HepG2 (cell line): ENCODE data around the gene ARVCF. TPM values are rescaled to one million over a fixed set of nuclear protein-coding genes. Genes with fewer than 3 reads are reported as not detected.

ENCODE experiments used
- CEBPG ChIP-seq: IDR thresholded peaks from 2 replicates; pipeline ENCODE4 v1.6.1; 2016
- DDIT3 ChIP-seq: sonication (generic); formaldehyde crosslinking; IDR thresholded peaks from 2 replicates; pipeline ENCODE4 v1.4.0; 2020; ENCODE audit warnings: mild to moderate bottlenecking, missing genetic modification reagents
- HOXA5 ChIP-seq: sonication (generic); formaldehyde crosslinking; IDR thresholded peaks from 2 replicates; pipeline ENCODE4 v1.4.0; 2020; ENCODE audit warnings: missing genetic modification reagents
- LBX2 ChIP-seq: sonication (generic); formaldehyde crosslinking; IDR thresholded peaks from 2 replicates; pipeline ENCODE4 v1.5.0; 2020; ENCODE audit warnings: missing genetic modification reagents, mild to moderate bottlenecking, borderline replicate concordance
- MAF1 ChIP-seq: sonication (generic); formaldehyde crosslinking; IDR thresholded peaks from 2 replicates; pipeline ENCODE4 v1.5.0; 2020; ENCODE audit warnings: missing genetic modification reagents, borderline replicate concordance
- MZF1 ChIP-seq: sonication (generic); formaldehyde crosslinking; IDR thresholded peaks from 2 replicates; pipeline ENCODE4 v1.8.1; 2023; ENCODE audit warnings: mild to moderate bottlenecking, missing genetic modification reagents, borderline replicate concordance
- NFYC ChIP-seq: IDR thresholded peaks from 2 replicates; pipeline ENCODE4 v1.6.1; 2016; ENCODE audit warnings: missing genetic modification reagents, missing compliant biosample characterization
- PREB ChIP-seq: sonication (generic); formaldehyde crosslinking; IDR thresholded peaks from 2 replicates; pipeline ENCODE4 v1.4.0; 2020; ENCODE audit warnings: missing genetic modification reagents
- SMAD9 ChIP-seq: sonication (generic); formaldehyde crosslinking; IDR thresholded peaks from 2 replicates; pipeline ENCODE4 v1.5.1; 2020; ENCODE audit warnings: mild to moderate bottlenecking, missing genetic modification reagents
- SMARCE1 ChIP-seq: fragments of 450-650 bp; IDR thresholded peaks from 2 replicates; pipeline ENCODE4 v1.6.1; 2017; ENCODE audit warnings: borderline replicate concordance
- SOX6 ChIP-seq, 2 experiments: fragments of 450-650 bp in 1 of 2; sonication (generic) in 1 of 2; formaldehyde crosslinking in 1 of 2; IDR thresholded peaks; 2 replicates each; pipeline versions ENCODE4 v1.4.0 to v1.6.1; 2017 to 2020; ENCODE audit warnings: antibody characterized with exemption in 1 of 2, mild to moderate bottlenecking in 1 of 2, missing genetic modification reagents in 1 of 2
- SP4 ChIP-seq: sonication (generic); formaldehyde crosslinking; IDR thresholded peaks from 2 replicates; pipeline ENCODE4 v1.8.1; 2023; ENCODE audit warnings: mild to moderate bottlenecking, missing genetic modification reagents
- SRSF4 ChIP-seq: fragments of 200-400 bp; formaldehyde crosslinking; IDR thresholded peaks from one replicate; pipeline ENCODE4 v1.6.1; 2018; ENCODE audit warnings: mild to moderate bottlenecking, low read depth, low read length, moderate library complexity; ENCODE audit not compliant: poor library complexity, severe bottlenecking
- STAG1 ChIP-seq: sonication (generic); formaldehyde crosslinking; IDR thresholded peaks from 2 replicates; pipeline ENCODE4 v1.4.0; 2020; ENCODE audit warnings: missing genetic modification reagents
- TCF7L2 ChIP-seq: IDR thresholded peaks from 2 replicates; pipeline ENCODE4 v1.6.1; 2011; ENCODE audit warnings: mild to moderate bottlenecking, low read depth, low read length, moderate library complexity
- TERF1 ChIP-seq: sonication (generic); formaldehyde crosslinking; IDR thresholded peaks from 2 replicates; pipeline ENCODE4 v1.8.0; 2022; ENCODE audit warnings: mild to moderate bottlenecking, missing genetic modification reagents, moderate library complexity
- THAP7 ChIP-seq: sonication (generic); formaldehyde crosslinking; IDR thresholded peaks from 2 replicates; pipeline ENCODE4 v1.8.1; 2023; ENCODE audit warnings: mild to moderate bottlenecking, missing genetic modification reagents
- TMF1 ChIP-seq: sonication (generic); formaldehyde crosslinking; IDR thresholded peaks from 2 replicates; pipeline ENCODE4 v1.8.1; 2022; ENCODE audit warnings: low read depth, missing genetic modification reagents
- ZFX ChIP-seq: sonication (generic); formaldehyde crosslinking; IDR thresholded peaks from 2 replicates; pipeline ENCODE4 v1.4.0; 2020; ENCODE audit warnings: mild to moderate bottlenecking, low read depth, missing genetic modification reagents, moderate library complexity
- ZFYVE20 ChIP-seq: sonication (generic); formaldehyde crosslinking; IDR thresholded peaks from 2 replicates; pipeline ENCODE4 v1.8.0; 2023; ENCODE audit warnings: low read depth, mild to moderate bottlenecking, moderate library complexity, missing genetic modification reagents, borderline replicate concordance
- ZKSCAN8 ChIP-seq: IDR thresholded peaks from 2 replicates; pipeline ENCODE4 v1.6.1; 2016; ENCODE audit warnings: borderline replicate concordance, missing genetic modification reagents, missing compliant biosample characterization
- ZMAT3 ChIP-seq: sonication (generic); formaldehyde crosslinking; conservative IDR thresholded peaks from 2 replicates; pipeline ENCODE4 v1.7.0; 2021; ENCODE audit warnings: missing genetic modification reagents
- ZNF180 ChIP-seq: sonication (generic); formaldehyde crosslinking; IDR thresholded peaks from 2 replicates; pipeline ENCODE4 v1.4.0; 2020; ENCODE audit warnings: low read depth, missing genetic modification reagents, borderline replicate concordance
- ZNF441 ChIP-seq: sonication (generic); formaldehyde crosslinking; IDR thresholded peaks from 2 replicates; pipeline ENCODE4 v1.7.0; 2021; ENCODE audit warnings: missing genetic modification reagents, borderline replicate concordance
- ZNF567 ChIP-seq: sonication (generic); formaldehyde crosslinking; IDR thresholded peaks from 2 replicates; pipeline ENCODE4 v1.8.1; 2023; ENCODE audit warnings: mild to moderate bottlenecking, missing genetic modification reagents, borderline replicate concordance
- ZNF678 ChIP-seq: sonication (generic); formaldehyde crosslinking; IDR thresholded peaks from 2 replicates; pipeline ENCODE4 v1.4.0; 2020; ENCODE audit warnings: mild to moderate bottlenecking, missing genetic modification reagents
- ZNF775 ChIP-seq: sonication (generic); formaldehyde crosslinking; IDR thresholded peaks from 2 replicates; pipeline ENCODE4 v1.4.0; 2020; ENCODE audit warnings: missing genetic modification reagents, mild to moderate bottlenecking, moderate library complexity, borderline replicate concordance
- polyA plus RNA-seq, 8 experiments: library from polyadenylated mRNA; depleted of rRNA in 3 of 8; stranded (reverse) in 7 of 8; unstranded in 1 of 8; fragments of >200 nt; fragmentation: Illumina TruSeq in 4 of 8; extraction: Trizol in 4 of 8; gene quantifications; 2 replicates each; pipeline versions ENCODE4 v1.2.1 to v1.2.3, GENCODE V29; 2011 to 2016; ENCODE audit warnings: low read depth in 4 of 8, missing spikeins in 1 of 8, mixed read lengths in 1 of 8; ENCODE audit not compliant: insufficient read depth in 1 of 8
- total RNA-seq, 5 experiments: library from RNA; depleted of rRNA; stranded (reverse); fragments of >200 nt; fragmentation: Illumina TruSeq; extraction: Trizol; gene quantifications; 2 replicates each; pipeline ENCODE4 v1.2.3, GENCODE V29; 2016; ENCODE audit warnings: low read depth in 1 of 5

The ARVCF gene
- total and polyA plus RNA-seq, 2 of the 13 experiments (the other 11 are each of a cell fraction or from before 2014, with no cell fraction given), result 16.4 to 17.7 TPM

GRCh38 chr22:19942157-19943081 lies 74.2 kb downstream of the ARVCF start (continued):
- TF ChIP-seq ZKSCAN8 (CRISPR knock-in tag) (no peak), TMF1 (CRISPR knock-in tag) (no peak), ZNF567 (no peak), ZMAT3 (CRISPR knock-in tag) (no peak), MZF1 (no peak), DDIT3 (CRISPR knock-in tag) (no peak), ZFYVE20 (CRISPR knock-in tag) (no peak), SMAD9 (CRISPR knock-in tag) (no peak), PREB (CRISPR knock-in tag) (no peak), SMARCE1 (no peak), ZNF180 (no peak), THAP7 (CRISPR knock-in tag) (peak; percentile 24; the same call in 1 of the 2 replicates), SOX6 (IDR thresholded peaks at IDR 0.05) (no peak), SOX6 (CRISPR knock-in tag; IDR thresholded peaks at IDR 0.05) (peak; percentile 36; the same call in 1 of the 2 replicates), NFYC (CRISPR knock-in tag) (no peak), TCF7L2 (no peak), ZNF678 (no peak), TERF1 (no peak), SRSF4 (no peak), ZNF775 (CRISPR knock-in tag) (no peak), MAF1 (CRISPR knock-in tag) (no peak), LBX2 (CRISPR knock-in tag) (no peak), SP4 (CRISPR knock-in tag) (no peak), ZFX (CRISPR knock-in tag) (peak; percentile 59), STAG1 (CRISPR knock-in tag) (no peak), CEBPG (CRISPR knock-in tag) (no peak), ZNF441 (CRISPR knock-in tag) (no peak), HOXA5 (CRISPR knock-in tag) (0 out of 2 replicates have a peak, but pooled peaks have one; percentile 48)
